Astrocyte (in vitro differentiated cells and primary cell): ENCODE data around the gene NTN1. TPM values are rescaled to one million over a fixed set of nuclear protein-coding genes. Genes with fewer than 3 reads are reported as not detected.
A peak's percentile ranks its signal among the peaks of the same experiment; 100 is the strongest.

Source experiments
- DNase-seq: peaks from one replicate; pipeline ENCODE4 v3.0.0-alpha.2; 2010; ENCODE audit warnings: low read depth
- FAIRE-seq: peaks from 2 replicates; lab custom pipeline; 2011; peaks lifted over from hg19 to GRCh38; lab: Jason Lieb, UNC
- H2AFZ ChIP-seq: 2 replicates; pipeline ENCODE4 v1.6.0; 2012; ENCODE audit warnings: low read depth, low read length, inconsistent platforms
- H3K27ac ChIP-seq: 2 replicates; pipeline ENCODE4 v1.5.1; 2011; ENCODE audit warnings: low read depth, low read length, inconsistent platforms
- H3K27me3 ChIP-seq: 2 replicates; pipeline ENCODE4 v1.6.0; 2011; ENCODE audit warnings: low read length, inconsistent platforms; ENCODE audit not compliant: insufficient read depth
- H3K36me3 ChIP-seq: 2 replicates; pipeline ENCODE4 v1.5.1; 2011; ENCODE audit warnings: low read length, inconsistent platforms; ENCODE audit not compliant: insufficient read depth
- H3K4me1 ChIP-seq: 2 replicates; pipeline ENCODE4 v1.5.1; 2011; ENCODE audit warnings: low read length, inconsistent platforms; ENCODE audit not compliant: insufficient read depth
- H3K4me2 ChIP-seq: 2 replicates; pipeline ENCODE4 v1.6.0; 2012; ENCODE audit warnings: low read length, inconsistent platforms
- H3K4me3 ChIP-seq: 2 replicates; pipeline ENCODE4 v1.5.1; 2011; ENCODE audit warnings: low read depth, mild to moderate bottlenecking, low read length, inconsistent platforms; ENCODE audit not compliant: insufficient read depth
- H3K79me2 ChIP-seq: 2 replicates; pipeline ENCODE4 v1.6.0; 2012; ENCODE audit warnings: mild to moderate bottlenecking, low read length, inconsistent platforms; ENCODE audit not compliant: insufficient read depth
- H3K9ac ChIP-seq: 2 replicates; pipeline ENCODE4 v1.6.0; 2012; ENCODE audit warnings: mild to moderate bottlenecking, low read length, inconsistent platforms
- H3K9me3 ChIP-seq: 2 replicates; pipeline ENCODE4 v1.5.1; 2012; ENCODE audit warnings: low read depth, mild to moderate bottlenecking, low read length, inconsistent platforms; ENCODE audit not compliant: insufficient read depth
- H4K20me1 ChIP-seq: 2 replicates; pipeline ENCODE4 v1.6.0; 2012; ENCODE audit warnings: low read length, inconsistent platforms; ENCODE audit not compliant: insufficient read depth
- H3K27ac Mint-ChIP-seq: one replicate; pipeline ENCODE4 v1.8.0; 2021; ENCODE audit warnings: mild to moderate bottlenecking, mixed read lengths; ENCODE audit not compliant: unreplicated experiment
- H3K27me3 Mint-ChIP-seq: one replicate; pipeline ENCODE4 v1.8.0; 2021; ENCODE audit warnings: low read depth, mixed read lengths; ENCODE audit not compliant: unreplicated experiment
- H3K36me3 Mint-ChIP-seq: one replicate; pipeline ENCODE4 v1.8.0; 2021; ENCODE audit warnings: low read depth, mixed read lengths; ENCODE audit not compliant: unreplicated experiment
- H3K4me1 Mint-ChIP-seq: one replicate; pipeline ENCODE4 v1.8.0; 2021; ENCODE audit warnings: low read depth, mixed read lengths; ENCODE audit not compliant: unreplicated experiment
- H3K4me3 Mint-ChIP-seq: one replicate; pipeline ENCODE4 v1.8.0; 2021; ENCODE audit warnings: mild to moderate bottlenecking, moderate library complexity, mixed read lengths; ENCODE audit not compliant: unreplicated experiment
- H3K9me3 Mint-ChIP-seq: one replicate; pipeline ENCODE4 v1.8.0; 2021; ENCODE audit warnings: mild to moderate bottlenecking, mixed read lengths; ENCODE audit not compliant: unreplicated experiment
- EZH2 ChIP-seq: IDR thresholded peaks from 2 replicates; pipeline ENCODE4 v1.6.1; 2012; ENCODE audit warnings: mild to moderate bottlenecking, low read length, inconsistent platforms; ENCODE audit not compliant: insufficient read depth
- total RNA-seq: library from RNA; stranded (reverse); gene quantifications from 2 replicates; pipeline ENCODE4 v1.2.1, GENCODE V29; 2021
- TF ChIP-seq, protein P1 (sequence below): IDR thresholded peaks from 2 replicates; pipeline ENCODE4 v1.5.1; 2011; ENCODE audit warnings: low read depth, mild to moderate bottlenecking, inconsistent platforms, low read length, moderate library complexity; ENCODE audit not compliant: insufficient read depth

NTN1 gene
- total RNA-seq, 1 donor from 2014 or later, result 9.8 TPM

DNA sequence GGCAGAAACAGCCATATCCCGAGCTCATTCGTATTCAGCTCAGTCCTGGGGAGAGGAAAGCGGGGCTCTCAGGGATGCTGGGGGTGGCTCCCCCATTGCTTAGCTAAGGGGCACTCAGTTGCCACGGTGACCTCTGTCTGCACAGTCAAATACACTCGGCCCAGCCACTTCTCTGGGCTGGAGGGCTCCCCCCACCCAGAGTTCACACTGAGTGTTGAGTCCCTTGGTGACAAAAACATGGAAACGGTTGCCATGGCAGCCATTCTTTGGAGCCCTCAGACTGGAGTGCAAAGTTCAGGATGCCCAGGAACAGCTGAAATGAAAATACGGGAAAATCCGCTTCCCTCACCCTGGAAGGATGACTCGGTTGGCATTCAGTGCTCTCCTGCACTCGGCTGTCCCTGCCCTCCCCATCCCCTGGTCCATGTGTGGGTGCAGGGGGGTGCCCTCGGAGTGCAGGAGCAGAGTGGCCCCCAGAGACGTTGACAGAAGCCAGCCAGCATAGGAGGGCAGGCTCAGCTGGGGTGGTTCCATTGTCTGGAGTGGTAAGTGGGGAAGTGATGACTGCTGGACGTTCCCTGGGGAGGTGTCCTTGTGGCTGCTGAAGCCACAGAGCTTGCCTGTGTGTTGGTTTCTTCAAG is 216.5 kb downstream of the NTN1 start:
- Histone ChIP-seq H3K79me2 (no peaks in the 10 kb centered on the region), H3K4me1 (peaks cover 15% of the 10 kb centered on the region), H3K27ac (no peak overlapping the region), H3K4me2 (no peak overlapping the region), H3K36me3 (no peaks in the 10 kb centered on the region), H3K9ac (no peak overlapping the region), H3K4me3 (no peak overlapping the region), H4K20me1 (no peaks in the 10 kb centered on the region), H3K9me3 (no peaks in the 10 kb centered on the region), H2AFZ (no peak overlapping the region), H3K27me3 (no peaks in the 10 kb centered on the region)
- TF ChIP-seq, protein P1, sequence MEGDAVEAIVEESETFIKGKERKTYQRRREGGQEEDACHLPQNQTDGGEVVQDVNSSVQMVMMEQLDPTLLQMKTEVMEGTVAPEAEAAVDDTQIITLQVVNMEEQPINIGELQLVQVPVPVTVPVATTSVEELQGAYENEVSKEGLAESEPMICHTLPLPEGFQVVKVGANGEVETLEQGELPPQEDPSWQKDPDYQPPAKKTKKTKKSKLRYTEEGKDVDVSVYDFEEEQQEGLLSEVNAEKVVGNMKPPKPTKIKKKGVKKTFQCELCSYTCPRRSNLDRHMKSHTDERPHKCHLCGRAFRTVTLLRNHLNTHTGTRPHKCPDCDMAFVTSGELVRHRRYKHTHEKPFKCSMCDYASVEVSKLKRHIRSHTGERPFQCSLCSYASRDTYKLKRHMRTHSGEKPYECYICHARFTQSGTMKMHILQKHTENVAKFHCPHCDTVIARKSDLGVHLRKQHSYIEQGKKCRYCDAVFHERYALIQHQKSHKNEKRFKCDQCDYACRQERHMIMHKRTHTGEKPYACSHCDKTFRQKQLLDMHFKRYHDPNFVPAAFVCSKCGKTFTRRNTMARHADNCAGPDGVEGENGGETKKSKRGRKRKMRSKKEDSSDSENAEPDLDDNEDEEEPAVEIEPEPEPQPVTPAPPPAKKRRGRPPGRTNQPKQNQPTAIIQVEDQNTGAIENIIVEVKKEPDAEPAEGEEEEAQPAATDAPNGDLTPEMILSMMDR, result no peak
- no peak for TF ChIP-seq EZH2
- no peak for FAIRE-seq
- peaks cover 10% of the 10 kb centered on the region for H3K9me3 Mint-ChIP-seq
- no peak overlapping the region for H3K4me3 Mint-ChIP-seq
- peaks cover 7% of the 10 kb centered on the region for H3K27me3 Mint-ChIP-seq
- no peak for DNase-seq
- H3K36me3 Mint-ChIP-seq, result peaks cover 8% of the 10 kb centered on the region
- peak overlapping the region; percentile 18 for H3K27ac Mint-ChIP-seq
- H3K4me1 Mint-ChIP-seq, result no peaks in the 10 kb centered on the region

DNA sequence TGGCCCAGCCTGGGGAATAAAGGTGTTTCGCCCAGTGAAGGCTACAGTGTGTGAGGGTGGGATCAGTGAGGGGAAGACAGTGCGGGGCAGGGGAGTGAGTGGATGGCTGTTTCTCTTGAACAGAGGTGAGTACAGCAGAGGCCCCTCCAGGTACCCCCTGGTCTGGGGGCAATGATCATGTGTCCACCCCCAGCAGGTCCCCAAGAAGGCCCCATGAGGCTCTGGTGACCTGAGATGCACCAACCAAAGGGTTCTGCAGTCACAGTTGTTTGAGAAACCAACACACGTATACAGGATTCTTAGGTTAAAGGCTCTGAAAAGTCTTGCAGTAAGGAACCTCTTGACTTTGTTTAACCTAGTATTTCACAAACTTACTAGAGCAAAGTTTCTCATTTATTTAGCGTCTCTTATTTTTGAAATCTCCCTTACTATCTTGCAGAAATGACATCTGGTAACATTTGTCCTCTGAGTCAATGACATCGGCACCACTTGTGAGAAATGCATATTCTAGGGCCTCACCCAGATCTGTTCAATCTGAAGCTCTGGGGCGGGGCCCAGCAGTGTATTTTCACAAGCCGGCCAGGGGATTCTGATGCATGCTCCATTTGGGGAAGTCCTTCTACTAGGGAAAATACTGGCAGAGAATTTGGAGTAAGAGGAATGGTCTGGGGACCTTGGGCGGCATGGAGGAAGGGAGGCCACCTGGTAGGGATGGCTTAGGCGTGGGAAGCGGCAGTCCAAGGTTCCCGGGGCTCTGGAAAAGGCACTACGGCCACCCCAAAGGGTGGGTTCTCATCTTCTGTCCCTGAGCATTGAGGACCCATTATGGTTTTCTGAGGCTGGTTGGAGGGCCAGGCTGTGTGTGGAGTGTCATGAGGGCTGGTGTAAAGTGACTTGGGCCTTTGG is 217.3 kb downstream of the NTN1 start:
- Mint-ChIP-seq H3K27ac (no peak overlapping the region), H3K9me3 (peaks cover 10% of the 10 kb centered on the region), H3K4me3 (no peak overlapping the region), H3K4me1 (no peaks in the 10 kb centered on the region), H3K27me3 (peaks cover 7% of the 10 kb centered on the region), H3K36me3 (peaks cover 8% of the 10 kb centered on the region)
- no peak overlapping the region for H3K27ac ChIP-seq
- TF ChIP-seq, protein P1, result no peak
- TF ChIP-seq EZH2, result no peak
- H2AFZ ChIP-seq, result no peak overlapping the region
- DNase-seq (no peak), FAIRE-seq (no peak)
- H4K20me1 ChIP-seq, result no peaks in the 10 kb centered on the region
- peaks cover 15% of the 10 kb centered on the region for H3K4me1 ChIP-seq
- H3K9me3 ChIP-seq, result no peaks in the 10 kb centered on the region
- no peaks in the 10 kb centered on the region for H3K79me2 ChIP-seq
- no peak overlapping the region for H3K9ac ChIP-seq
- H3K36me3 ChIP-seq, result no peaks in the 10 kb centered on the region
- H3K4me3 ChIP-seq, result no peak overlapping the region
- H3K27me3 ChIP-seq, result no peaks in the 10 kb centered on the region
- no peak overlapping the region for H3K4me2 ChIP-seq
